DOHH2 (cell line): ENCODE data around the gene PAPPA2.

Source experiments
- H3F3A ChIP-seq: fragments of 200-600 bp; sonication (generic), shearing (Covaris generic); 2 replicates; pipeline ENCODE4 v1.6.0; 2016; ENCODE audit warnings: antibody characterized with exemption, mild to moderate bottlenecking; ENCODE audit not compliant: control insufficient read depth, insufficient read depth
- H3K27ac ChIP-seq: fragments of 200-600 bp; sonication (generic); 2 replicates; pipeline ENCODE4 v1.5.1; 2014; ENCODE audit warnings: low read depth, mild to moderate bottlenecking, low read length, moderate library complexity
- H3K27me3 ChIP-seq: fragments of 200-600 bp; sonication (generic); 2 replicates; pipeline ENCODE4 v1.6.1; 2014; ENCODE audit warnings: mild to moderate bottlenecking, low read length, mixed read lengths; ENCODE audit not compliant: control insufficient read depth
- H3K36me3 ChIP-seq: fragments of 200-600 bp; sonication (generic); 2 replicates; pipeline ENCODE4 v1.6.1; 2014; ENCODE audit warnings: mild to moderate bottlenecking, low read length, moderate library complexity, mixed read lengths; ENCODE audit not compliant: control insufficient read depth
- H3K4me1 ChIP-seq: fragments of 200-600 bp; sonication (generic); 2 replicates; pipeline ENCODE4 v1.6.1; 2014; ENCODE audit warnings: mild to moderate bottlenecking, low read length, mixed read lengths; ENCODE audit not compliant: control insufficient read depth
- H3K4me2 ChIP-seq: fragments of 200-600 bp; sonication (generic); 2 replicates; pipeline ENCODE4 v1.6.0; 2014; ENCODE audit warnings: mild to moderate bottlenecking, low read length, moderate library complexity
- H3K4me3 ChIP-seq: fragments of 200-600 bp; sonication (generic); 2 replicates; pipeline ENCODE4 v1.5.1; 2014; ENCODE audit warnings: mild to moderate bottlenecking, low read length, mixed read lengths
- H3K79me2 ChIP-seq: fragments of 200-600 bp; sonication (generic); 2 replicates; pipeline ENCODE4 v1.6.1; 2014; ENCODE audit warnings: mild to moderate bottlenecking, low read length, mixed read lengths; ENCODE audit not compliant: control insufficient read depth
- H3K9me2 ChIP-seq: fragments of 200-600 bp; sonication (generic); replicated peaks from 2 replicates; pipeline ENCODE4 v1.6.1; 2014; ENCODE audit warnings: mild to moderate bottlenecking, low read length, mixed read lengths; ENCODE audit not compliant: control insufficient read depth
- H3K9me3 ChIP-seq: fragments of 200-600 bp; sonication (generic); 2 replicates; pipeline ENCODE4 v1.6.1; 2014; ENCODE audit warnings: antibody characterized with exemption, low read length, mixed read lengths; ENCODE audit not compliant: control insufficient read depth, insufficient read depth
- H4K20me1 ChIP-seq: fragments of 200-600 bp; sonication (generic); 2 replicates; pipeline ENCODE4 v1.6.0; 2014; ENCODE audit warnings: low read depth, mild to moderate bottlenecking, antibody characterized with exemption, low read length, moderate library complexity; ENCODE audit not compliant: control insufficient read depth, insufficient read depth
- EZH2phosphoT487 ChIP-seq: fragments of 200-600 bp; sonication (generic); IDR thresholded peaks from 2 replicates; pipeline ENCODE4 v1.6.1; 2017; ENCODE audit warnings: borderline replicate concordance, mild to moderate bottlenecking, antibody characterized with exemption, low read length, moderate library complexity, mixed read lengths
- TF ChIP-seq, protein P1 (sequence below): fragments of 200-600 bp; sonication (generic); IDR thresholded peaks from one replicate; pipeline ENCODE4 v1.5.1; 2014; ENCODE audit warnings: antibody characterized with exemption, mild to moderate bottlenecking, low read depth, low read length; ENCODE audit not compliant: poor library complexity, severe bottlenecking

Gene PAPPA2

DNA sequence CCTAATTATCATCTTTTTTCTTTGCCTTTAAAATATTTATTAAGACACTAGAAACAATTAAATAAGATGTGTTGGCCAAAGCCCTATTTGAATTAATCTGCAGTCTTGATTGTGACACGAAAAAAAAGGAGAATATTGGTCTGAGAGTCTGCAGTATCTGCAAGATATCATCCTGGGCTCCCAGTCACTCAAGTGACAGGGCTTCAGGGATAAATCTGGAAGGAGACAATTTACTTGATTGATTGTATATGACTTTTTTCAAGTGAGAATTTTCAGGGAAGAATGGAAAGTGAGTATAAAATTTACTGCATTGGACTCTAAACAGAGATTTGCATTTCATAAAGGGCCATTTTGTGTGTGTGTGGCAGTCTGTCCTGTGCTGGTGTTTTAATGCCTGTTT, 233.7 kb downstream of the PAPPA2 start:
- no peak overlapping the region for H3K4me2 ChIP-seq
- H3K4me1 ChIP-seq, result no peaks in the 10 kb centered on the region
- no peaks in the 10 kb centered on the region for H3K79me2 ChIP-seq
- no peaks in the 10 kb centered on the region for H3K9me2 ChIP-seq
- no peaks in the 10 kb centered on the region for H4K20me1 ChIP-seq
- no peak for TF ChIP-seq EZH2phosphoT487
- TF ChIP-seq, protein P1, sequence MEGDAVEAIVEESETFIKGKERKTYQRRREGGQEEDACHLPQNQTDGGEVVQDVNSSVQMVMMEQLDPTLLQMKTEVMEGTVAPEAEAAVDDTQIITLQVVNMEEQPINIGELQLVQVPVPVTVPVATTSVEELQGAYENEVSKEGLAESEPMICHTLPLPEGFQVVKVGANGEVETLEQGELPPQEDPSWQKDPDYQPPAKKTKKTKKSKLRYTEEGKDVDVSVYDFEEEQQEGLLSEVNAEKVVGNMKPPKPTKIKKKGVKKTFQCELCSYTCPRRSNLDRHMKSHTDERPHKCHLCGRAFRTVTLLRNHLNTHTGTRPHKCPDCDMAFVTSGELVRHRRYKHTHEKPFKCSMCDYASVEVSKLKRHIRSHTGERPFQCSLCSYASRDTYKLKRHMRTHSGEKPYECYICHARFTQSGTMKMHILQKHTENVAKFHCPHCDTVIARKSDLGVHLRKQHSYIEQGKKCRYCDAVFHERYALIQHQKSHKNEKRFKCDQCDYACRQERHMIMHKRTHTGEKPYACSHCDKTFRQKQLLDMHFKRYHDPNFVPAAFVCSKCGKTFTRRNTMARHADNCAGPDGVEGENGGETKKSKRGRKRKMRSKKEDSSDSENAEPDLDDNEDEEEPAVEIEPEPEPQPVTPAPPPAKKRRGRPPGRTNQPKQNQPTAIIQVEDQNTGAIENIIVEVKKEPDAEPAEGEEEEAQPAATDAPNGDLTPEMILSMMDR, result no peak
- H3K27me3 ChIP-seq, result no peaks in the 10 kb centered on the region
- no peak overlapping the region for H3K4me3 ChIP-seq
- H3K36me3 ChIP-seq, result no peaks in the 10 kb centered on the region
- no peaks in the 10 kb centered on the region for H3F3A ChIP-seq
- H3K9me3 ChIP-seq, result no peaks in the 10 kb centered on the region
- no peak overlapping the region for H3K27ac ChIP-seq

DNA sequence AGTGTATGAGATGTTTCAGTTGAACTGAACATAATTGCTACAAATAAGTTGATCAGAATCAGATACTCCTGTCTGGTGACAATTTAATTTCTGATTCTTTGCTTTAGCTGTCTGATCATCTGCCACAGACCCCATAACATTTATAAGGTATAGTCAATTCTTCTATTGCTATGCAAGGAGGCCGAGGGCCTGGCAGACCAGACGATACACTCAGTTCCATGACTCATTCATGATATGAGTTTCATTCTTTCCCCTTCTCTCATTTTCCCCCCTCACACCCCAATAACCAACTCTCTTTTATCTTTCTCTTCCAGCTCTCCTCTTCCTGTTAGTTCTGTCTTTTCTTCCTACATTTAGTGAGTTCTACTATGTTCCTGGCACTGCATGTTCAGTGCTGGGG, 236.8 kb downstream of the PAPPA2 start:
- Histone ChIP-seq H3K27ac (no peak overlapping the region), H3K9me2 (no peaks in the 10 kb centered on the region), H3K4me1 (no peaks in the 10 kb centered on the region), H3K4me3 (no peak overlapping the region), H3K79me2 (no peaks in the 10 kb centered on the region), H3K27me3 (no peaks in the 10 kb centered on the region), H3F3A (no peaks in the 10 kb centered on the region), H3K9me3 (no peaks in the 10 kb centered on the region), H3K36me3 (no peaks in the 10 kb centered on the region), H4K20me1 (no peaks in the 10 kb centered on the region), H3K4me2 (no peak overlapping the region)
- TF ChIP-seq, protein P1, result no peak
- TF ChIP-seq EZH2phosphoT487, result no peak

DNA sequence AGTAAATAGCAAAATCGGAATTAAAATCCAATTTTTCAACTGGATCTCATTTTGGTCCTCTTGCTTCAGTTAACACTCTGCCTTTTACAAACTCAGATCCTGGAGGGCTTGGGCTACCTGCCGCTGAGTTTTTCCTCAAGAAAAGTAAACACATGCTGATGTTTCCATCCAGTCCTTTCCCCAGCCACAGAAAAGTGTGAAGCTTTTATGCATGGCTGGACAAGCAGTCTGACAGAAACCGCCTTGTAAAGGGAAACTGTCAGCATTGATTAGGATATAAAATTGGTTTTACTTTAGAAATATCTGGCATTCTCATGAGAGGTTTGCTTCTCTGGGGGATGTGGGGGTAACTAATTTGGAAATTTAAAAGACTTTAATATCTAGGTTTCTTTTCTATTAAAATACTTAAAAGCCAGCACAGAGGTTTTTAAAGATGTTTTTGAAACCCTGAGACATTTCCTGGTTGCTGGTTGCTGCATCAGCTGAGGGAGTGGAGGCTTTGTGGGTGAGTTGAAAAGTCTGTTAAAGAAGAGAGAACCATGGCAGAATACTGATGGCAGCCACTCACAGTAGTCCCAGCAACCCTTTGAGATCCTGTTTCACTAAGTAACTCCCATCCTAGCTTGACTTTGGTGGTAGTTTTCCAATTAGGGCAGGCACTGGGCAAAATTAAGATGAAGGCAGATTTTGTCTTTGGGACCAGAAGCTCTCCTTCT, 238.3 kb downstream of the PAPPA2 start:
- TF ChIP-seq EZH2phosphoT487, result no peak
- TF ChIP-seq, protein P1, result no peak
- H3K27ac ChIP-seq, result no peak overlapping the region
- no peaks in the 10 kb centered on the region for H3K79me2 ChIP-seq
- no peak overlapping the region for H3K4me2 ChIP-seq
- no peaks in the 10 kb centered on the region for H3K36me3 ChIP-seq
- H3K4me3 ChIP-seq, result no peak overlapping the region
- no peaks in the 10 kb centered on the region for H3K4me1 ChIP-seq
- no peaks in the 10 kb centered on the region for H3K9me2 ChIP-seq
- H4K20me1 ChIP-seq, result no peaks in the 10 kb centered on the region
- H3F3A ChIP-seq, result no peaks in the 10 kb centered on the region
- H3K27me3 ChIP-seq, result no peaks in the 10 kb centered on the region
- H3K9me3 ChIP-seq, result no peaks in the 10 kb centered on the region

DNA sequence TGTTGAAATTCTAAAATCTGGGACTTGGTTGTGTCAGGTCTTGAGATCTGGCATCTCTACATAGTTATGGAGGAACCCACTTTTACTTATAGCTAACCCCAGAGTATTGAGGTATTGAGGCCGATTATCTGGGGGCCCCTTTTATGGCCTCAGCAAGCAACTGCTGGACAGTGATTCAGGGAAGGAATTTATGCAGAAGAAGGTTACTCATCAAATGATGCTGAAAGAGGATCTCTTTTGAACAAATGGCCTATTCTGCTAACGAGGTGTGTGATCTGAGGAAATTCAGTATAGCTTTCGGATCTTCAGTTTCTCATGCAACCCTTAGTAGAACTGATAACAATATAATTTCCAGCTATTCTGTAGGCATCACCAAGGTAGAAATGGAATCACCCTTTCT, 239.9 kb downstream of the PAPPA2 start:
- Histone ChIP-seq H3K9me3 (no peaks in the 10 kb centered on the region), H3K4me2 (no peak overlapping the region)
- no peak for TF ChIP-seq EZH2phosphoT487
- TF ChIP-seq, protein P1, result no peak

More for the DNA sequence above, 239.9 kb downstream of the PAPPA2 start:
- Histone ChIP-seq H3K79me2 (no peaks in the 10 kb centered on the region), H3K4me3 (no peak overlapping the region), H3K27ac (no peak overlapping the region), H3K9me2 (no peaks in the 10 kb centered on the region), H3F3A (no peaks in the 10 kb centered on the region), H3K27me3 (no peaks in the 10 kb centered on the region), H4K20me1 (no peaks in the 10 kb centered on the region), H3K36me3 (no peaks in the 10 kb centered on the region), H3K4me1 (no peaks in the 10 kb centered on the region)
